ENCODE measurements around the gene ZNF75A. TPM values are rescaled to one million over a fixed set of nuclear protein-coding genes. Genes with fewer than 3 reads are reported as not detected.
"Not testable (repeated sequence)": the region's sequence is repeated elsewhere in the genome, so short reads cannot be mapped to it uniquely, and the experiment has no call there.

The ZNF75A gene
- total RNA-seq, 2 donors from 2014 or later: 12.9 to 15.3 TPM

DNA sequence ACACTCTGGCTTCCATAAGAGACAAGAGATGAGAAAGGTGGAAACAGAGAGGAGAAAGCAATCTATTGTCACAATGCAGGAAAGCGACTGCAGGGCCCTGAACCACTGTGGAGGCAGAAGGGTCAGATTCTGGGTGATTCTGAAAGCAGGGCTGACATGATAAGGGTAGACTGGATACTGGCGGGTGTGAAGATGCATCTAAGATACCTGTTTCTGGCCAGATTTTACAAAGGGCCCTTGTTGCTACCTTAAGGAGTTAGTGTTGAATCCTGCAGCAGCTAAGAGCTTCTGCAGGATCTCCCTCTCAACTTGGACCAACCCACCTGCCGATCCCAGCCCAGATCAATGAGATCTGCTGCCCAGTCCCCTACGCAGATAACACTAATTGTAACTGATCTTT, 42.8 kb upstream of the ZNF75A start:
- Histone ChIP-seq H3K27ac (no peak overlapping the region), H3K9me3 (no peaks in the 10 kb centered on the region), H3K27me3 (no peaks in the 10 kb centered on the region), H3K4me1 (peaks cover 14% of the 10 kb centered on the region), H3K4me3 (no peak overlapping the region), H3K36me3 (replicated peaks in 1 of 2; ENCODE audit: insufficient read depth in 1 of 2, low read depth in 2 of 2) (no peaks in the 10 kb centered on the region)
- ATAC-seq (no peak), DNase-seq (no peak)
- TF ChIP-seq POLR2A (IDR thresholded peaks at IDR 0.05): no peak
- TF ChIP-seq, protein P1, sequence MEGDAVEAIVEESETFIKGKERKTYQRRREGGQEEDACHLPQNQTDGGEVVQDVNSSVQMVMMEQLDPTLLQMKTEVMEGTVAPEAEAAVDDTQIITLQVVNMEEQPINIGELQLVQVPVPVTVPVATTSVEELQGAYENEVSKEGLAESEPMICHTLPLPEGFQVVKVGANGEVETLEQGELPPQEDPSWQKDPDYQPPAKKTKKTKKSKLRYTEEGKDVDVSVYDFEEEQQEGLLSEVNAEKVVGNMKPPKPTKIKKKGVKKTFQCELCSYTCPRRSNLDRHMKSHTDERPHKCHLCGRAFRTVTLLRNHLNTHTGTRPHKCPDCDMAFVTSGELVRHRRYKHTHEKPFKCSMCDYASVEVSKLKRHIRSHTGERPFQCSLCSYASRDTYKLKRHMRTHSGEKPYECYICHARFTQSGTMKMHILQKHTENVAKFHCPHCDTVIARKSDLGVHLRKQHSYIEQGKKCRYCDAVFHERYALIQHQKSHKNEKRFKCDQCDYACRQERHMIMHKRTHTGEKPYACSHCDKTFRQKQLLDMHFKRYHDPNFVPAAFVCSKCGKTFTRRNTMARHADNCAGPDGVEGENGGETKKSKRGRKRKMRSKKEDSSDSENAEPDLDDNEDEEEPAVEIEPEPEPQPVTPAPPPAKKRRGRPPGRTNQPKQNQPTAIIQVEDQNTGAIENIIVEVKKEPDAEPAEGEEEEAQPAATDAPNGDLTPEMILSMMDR (IDR thresholded peaks at IDR 0.05): no peak
- intact Hi-C loops (cut with DNase I): no loop called here
- 87 to 98% methylated on average over 2 to 4 of the region's 4 CpGs for WGBS, 2 donors

DNA sequence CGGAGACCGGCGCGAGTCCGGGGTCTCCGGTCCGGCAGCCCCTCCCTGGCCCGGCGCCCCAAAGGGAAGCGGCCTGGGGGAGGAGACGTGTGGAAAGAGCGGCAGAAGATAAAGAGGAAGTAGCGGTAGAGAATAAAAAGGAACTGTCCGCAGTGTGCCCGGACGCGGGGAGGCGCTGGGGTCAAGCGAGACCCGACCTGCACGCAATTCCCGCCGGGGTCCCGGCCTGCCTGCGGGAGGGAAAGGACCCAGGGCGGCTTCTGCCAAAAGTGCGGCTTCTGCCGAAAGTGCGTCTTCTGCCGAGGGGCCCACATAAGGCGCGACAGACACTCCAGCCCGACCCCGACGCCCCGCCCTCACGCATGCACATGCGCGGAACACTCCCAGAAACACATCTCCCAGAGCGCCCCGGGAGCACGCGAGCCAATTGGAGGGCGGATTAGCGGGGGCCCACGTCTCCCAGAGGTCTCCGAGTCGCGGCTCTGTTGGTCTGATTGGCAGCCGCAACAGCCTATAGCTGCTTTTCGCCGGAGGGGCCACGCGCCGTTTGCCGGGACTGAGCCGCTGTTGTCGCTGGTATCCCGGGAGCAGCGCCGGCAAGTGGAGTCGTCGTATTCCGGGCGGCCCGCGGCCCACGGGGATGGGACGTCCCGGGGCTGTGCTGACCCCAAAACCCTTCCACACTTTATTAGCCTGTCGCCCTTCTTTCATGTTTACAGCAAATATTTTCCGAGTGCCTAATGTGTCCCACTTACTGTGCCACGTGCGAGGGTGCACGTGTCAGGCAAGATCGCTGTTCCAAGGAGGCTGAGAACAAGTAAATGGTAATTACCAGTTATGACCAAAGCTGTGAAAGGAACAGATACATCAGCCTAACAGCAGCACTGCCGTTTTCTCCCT, 40.9 kb upstream of the ZNF75A start:
- intact Hi-C loops (cut with DNase I): no loop called here
- H3K4me1 ChIP-seq: peaks cover 14% of the 10 kb centered on the region
- WGBS, 2 donors: 1 to 4% methylated on average over 37 to 76 of the region's 77 CpGs
- H3K27me3 ChIP-seq: no peaks in the 10 kb centered on the region
- TF ChIP-seq POLR2A (IDR thresholded peaks at IDR 0.05): peak; percentile 39 to 89 (median 78)
- TF ChIP-seq, protein P1 (IDR thresholded peaks at IDR 0.05): peak in 5 of 7 experiments; percentile 8 to 56 (median 38)
- DNase-seq (peak; percentile 90 to 96 (median 92)), ATAC-seq (peak; percentile 92)
- H3K27ac ChIP-seq: peak overlapping the region; percentile 76 to 98 (median 92)
- H3K9me3 ChIP-seq: no peaks in the 10 kb centered on the region
- H3K4me3 ChIP-seq: peak overlapping the region; percentile 70 to 91
- no peaks in the 10 kb centered on the region for H3K36me3 ChIP-seq (replicated peaks in 1 of 2; ENCODE audit: insufficient read depth in 1 of 2, low read depth in 2 of 2)

DNA sequence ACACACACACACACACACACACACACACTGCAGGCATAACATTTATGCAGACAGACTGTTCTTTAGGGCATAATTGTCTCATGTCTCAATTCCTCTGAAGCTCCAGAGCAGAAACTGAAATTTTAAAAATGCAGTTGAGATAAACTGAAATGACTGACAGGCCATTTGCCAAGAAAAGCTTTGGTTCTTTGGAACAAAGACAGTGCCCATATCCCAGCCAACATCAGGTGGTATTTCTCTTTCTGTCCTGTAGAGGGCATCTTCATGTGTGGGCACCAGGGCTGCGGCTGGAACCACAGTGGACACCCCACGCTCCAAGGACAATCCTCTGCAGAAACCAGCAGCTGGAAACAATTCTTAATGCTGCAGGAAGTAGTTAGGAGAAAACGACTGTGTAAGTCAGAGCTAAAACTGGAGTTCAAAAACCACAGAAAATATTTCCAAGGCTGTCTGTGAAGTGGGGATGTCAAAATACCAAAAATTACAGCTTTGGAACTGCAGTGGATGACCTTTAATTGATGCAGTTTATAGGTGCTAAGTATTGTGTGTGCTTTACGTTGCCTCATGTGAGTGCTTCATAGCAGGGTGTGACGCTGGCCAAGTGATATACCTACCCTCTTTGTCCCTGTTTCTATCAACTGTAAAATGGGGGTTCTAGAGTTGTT, 38.3 kb upstream of the ZNF75A start:
- 60 to 76% methylated on average over 5 of the region's 5 CpGs for WGBS, 2 donors
- no peak for TF ChIP-seq POLR2A (IDR thresholded peaks at IDR 0.05)
- TF ChIP-seq, protein P1 (IDR thresholded peaks at IDR 0.05): peak in 5 of 7 experiments; percentile 21 to 38 (median 32)
- intact Hi-C loops (cut with DNase I): no loop called here
- peaks cover 14% of the 10 kb centered on the region for H3K4me1 ChIP-seq
- no peak for ATAC-seq
- no peaks in the 10 kb centered on the region for H3K9me3 ChIP-seq
- H3K4me3 ChIP-seq: no peak overlapping the region
- no peaks in the 10 kb centered on the region for H3K27me3 ChIP-seq
- peak in 1 of 4 donors; percentile 21 for DNase-seq
- H3K36me3 ChIP-seq (replicated peaks in 1 of 2; ENCODE audit: insufficient read depth in 1 of 2, low read depth in 2 of 2): no peaks in the 10 kb centered on the region
- H3K27ac ChIP-seq: no peak overlapping the region

DNA sequence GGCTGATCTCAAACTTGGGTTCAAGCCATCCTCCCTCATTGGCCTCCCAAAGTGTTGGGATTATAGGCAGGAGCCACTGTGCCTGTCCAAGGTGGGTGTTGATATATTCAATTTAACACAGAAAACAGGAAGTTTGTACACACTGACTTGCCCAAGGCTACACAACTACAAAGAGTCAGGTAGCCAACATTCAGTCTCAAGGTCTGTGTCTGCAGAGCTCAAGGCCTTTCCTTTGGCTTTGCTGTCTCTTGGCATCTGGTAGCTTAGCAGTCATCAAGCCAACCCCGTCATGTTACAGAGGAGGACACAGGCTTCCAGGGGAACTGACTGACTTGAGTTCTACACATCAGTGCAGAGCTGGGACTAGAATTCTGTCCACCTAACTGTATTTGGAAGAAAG, 37.0 kb upstream of the ZNF75A start:
- H3K4me3 ChIP-seq: no peak overlapping the region
- DNase-seq: no peak
- intact Hi-C loops (cut with DNase I): no loop called here
- ATAC-seq: no peak
- WGBS, 2 donors: 38 to 75% methylated on average over 1 of the region's 1 CpG
- no peaks in the 10 kb centered on the region for H3K36me3 ChIP-seq (replicated peaks in 1 of 2; ENCODE audit: insufficient read depth in 1 of 2, low read depth in 2 of 2)
- H3K9me3 ChIP-seq: no peaks in the 10 kb centered on the region
- no peak overlapping the region for H3K27ac ChIP-seq
- no peak for TF ChIP-seq POLR2A (IDR thresholded peaks at IDR 0.05)
- TF ChIP-seq, protein P1 (IDR thresholded peaks at IDR 0.05): no peak
- peaks cover 10% of the 10 kb centered on the region for H3K4me1 ChIP-seq
- H3K27me3 ChIP-seq: no peaks in the 10 kb centered on the region

DNA sequence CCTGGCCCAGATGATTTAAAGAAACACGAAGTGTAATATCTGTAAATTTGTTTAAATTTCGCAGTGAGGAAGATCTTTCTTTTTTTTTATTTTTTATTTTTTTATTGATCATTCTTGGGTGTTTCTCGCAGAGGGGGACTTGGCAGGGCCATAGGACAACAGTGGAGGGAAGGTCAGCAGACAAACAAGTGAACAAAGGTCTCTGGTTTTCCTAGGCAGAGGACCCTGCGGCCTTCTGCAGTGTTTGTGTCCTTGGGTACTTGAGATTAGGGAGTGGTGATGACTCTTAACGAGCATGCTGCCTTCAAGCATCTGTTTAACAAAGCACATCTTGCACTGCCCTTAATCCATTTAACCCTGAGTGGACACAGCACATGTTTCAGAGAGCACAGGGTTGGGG, 34.6 kb upstream of the ZNF75A start:
- H3K27me3 ChIP-seq; DNase-seq; H3K36me3 ChIP-seq (replicated peaks in 1 of 2; ENCODE audit: insufficient read depth in 1 of 2, low read depth in 2 of 2); H3K4me1 ChIP-seq; intact Hi-C loops (cut with DNase I); H3K9me3 ChIP-seq; H3K27ac ChIP-seq; ATAC-seq; H3K4me3 ChIP-seq: not testable (repeated sequence)
- WGBS, 2 donors: 62 to 81% methylated on average over 4 to 5 of the region's 5 CpGs

DNA sequence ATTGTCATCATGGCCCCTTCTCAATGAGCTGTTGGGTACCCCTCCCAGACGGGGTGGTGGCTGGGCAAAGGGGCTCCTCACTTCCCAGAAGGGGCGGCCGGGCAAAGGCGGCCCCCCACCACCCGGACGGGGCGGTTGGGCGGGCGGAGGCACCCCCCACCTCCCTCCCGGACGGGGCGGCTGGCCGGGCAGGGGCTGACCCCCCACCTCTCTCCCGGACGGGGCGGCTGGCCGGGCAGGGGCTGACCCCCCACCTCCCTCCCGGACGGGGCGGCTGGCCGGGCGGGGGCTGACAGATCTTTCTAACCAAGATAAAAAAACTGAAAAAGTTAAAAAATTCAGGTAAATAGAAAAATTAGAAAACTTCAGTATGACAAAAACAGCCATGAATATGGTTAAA, 34.0 kb upstream of the ZNF75A start:
- H3K27ac ChIP-seq; H3K9me3 ChIP-seq; H3K4me3 ChIP-seq; H3K4me1 ChIP-seq; H3K27me3 ChIP-seq; H3K36me3 ChIP-seq (replicated peaks in 1 of 2; ENCODE audit: insufficient read depth in 1 of 2, low read depth in 2 of 2); intact Hi-C loops (cut with DNase I); ATAC-seq; DNase-seq: not testable (repeated sequence)
- WGBS, 2 donors: 91 to 96% methylated on average over 10 to 21 of the region's 22 CpGs
